H9 (cell line): ENCODE measurements around the gene TBXAS1. TPM values are rescaled to one million over a fixed set of nuclear protein-coding genes. Genes with fewer than 3 reads are reported as not detected.
A peak's percentile ranks its signal among the peaks of the same experiment; 100 is the strongest.

Experiments
- DNase-seq: peaks from one replicate; pipeline ENCODE4 v3.0.0-alpha.2; 2017
- H2AFZ ChIP-seq: one replicate; pipeline ENCODE4 v1.6.1; 2013; ENCODE audit warnings: mild to moderate bottlenecking, low read length, control low read depth, moderate library complexity
- H2AK5ac ChIP-seq: 2 replicates; pipeline ENCODE4 v1.6.1; 2013; ENCODE audit warnings: low read length, control low read depth, mixed read lengths; ENCODE audit not compliant: insufficient read length
- H2BK120ac ChIP-seq: one replicate; pipeline ENCODE4 v1.6.1; 2013; ENCODE audit warnings: low read depth, mild to moderate bottlenecking, low read length, control low read depth, inconsistent platforms; ENCODE audit not compliant: poor library complexity, severe bottlenecking
- H2BK12ac ChIP-seq: 2 replicates; pipeline ENCODE4 v1.6.1; 2013; ENCODE audit warnings: low read length, control low read depth, mixed read lengths, low read depth; ENCODE audit not compliant: insufficient read length
- H2BK15ac ChIP-seq: 2 replicates; pipeline ENCODE4 v1.6.1; 2013; ENCODE audit warnings: low read depth, low read length, control low read depth
- H2BK20ac ChIP-seq: one replicate; pipeline ENCODE4 v1.6.1; 2013; ENCODE audit warnings: low read depth, mild to moderate bottlenecking, low read length, control low read depth, inconsistent platforms; ENCODE audit not compliant: poor library complexity, severe bottlenecking
- H2BK5ac ChIP-seq: 2 replicates; pipeline ENCODE4 v1.6.1; 2013; ENCODE audit warnings: low read length, control low read depth, mixed read lengths; ENCODE audit not compliant: insufficient read length
- H3K14ac ChIP-seq: 2 replicates; pipeline ENCODE4 v1.6.1; 2013; ENCODE audit warnings: low read length, control low read depth; ENCODE audit not compliant: insufficient read depth
- H3K18ac ChIP-seq: 2 replicates; pipeline ENCODE4 v1.6.1; 2013; ENCODE audit warnings: low read depth, mild to moderate bottlenecking, mixed read lengths, low read length, control low read depth; ENCODE audit not compliant: insufficient read length
- H3K23ac ChIP-seq: 2 replicates; pipeline ENCODE4 v1.6.1; 2013; ENCODE audit warnings: low read length, control low read depth, mixed read lengths, low read depth; ENCODE audit not compliant: insufficient read length
- H3K23me2 ChIP-seq: 2 replicates; pipeline ENCODE4 v1.6.1; 2013; ENCODE audit warnings: low read depth, mild to moderate bottlenecking, mixed read lengths, low read length, control low read depth; ENCODE audit not compliant: insufficient read length, poor library complexity, severe bottlenecking
- H3K27ac ChIP-seq: 2 replicates; pipeline ENCODE4 v1.5.1; 2013; ENCODE audit warnings: low read length, control low read depth, mixed read lengths, low read depth; ENCODE audit not compliant: insufficient read length
- H3K27me3 ChIP-seq: 2 replicates; pipeline ENCODE4 v1.6.1; 2013; ENCODE audit warnings: low read length, control low read depth, inconsistent platforms; ENCODE audit not compliant: insufficient read depth
- H3K4ac ChIP-seq: 2 replicates; pipeline ENCODE4 v1.6.1; 2013; ENCODE audit warnings: low read depth, mild to moderate bottlenecking, control low read depth, inconsistent platforms, low read length, moderate library complexity
- H3K4me1 ChIP-seq: 2 replicates; pipeline ENCODE4 v1.6.1; 2013; ENCODE audit warnings: low read length, control low read depth, inconsistent platforms; ENCODE audit not compliant: insufficient read depth
- H3K4me2 ChIP-seq: 2 replicates; pipeline ENCODE4 v1.6.1; 2013; ENCODE audit warnings: low read length, control low read depth, mixed read lengths; ENCODE audit not compliant: insufficient read length, insufficient read depth
- H3K56ac ChIP-seq: 2 replicates; pipeline ENCODE4 v1.6.1; 2013; ENCODE audit warnings: low read depth, mild to moderate bottlenecking, mixed read lengths, low read length, control low read depth; ENCODE audit not compliant: insufficient read length
- H3K79me1 ChIP-seq: 2 replicates; pipeline ENCODE4 v1.6.1; 2013; ENCODE audit warnings: low read depth, mild to moderate bottlenecking, moderate library complexity, low read length, control low read depth, inconsistent platforms; ENCODE audit not compliant: insufficient read depth, poor library complexity, severe bottlenecking
- H3K79me2 ChIP-seq: 2 replicates; pipeline ENCODE4 v1.6.1; 2013; ENCODE audit warnings: low read length, control low read depth, inconsistent platforms; ENCODE audit not compliant: insufficient read depth
- H3K9ac ChIP-seq: 2 replicates; pipeline ENCODE4 v1.6.1; 2013; ENCODE audit warnings: low read length, control low read depth, mixed read lengths; ENCODE audit not compliant: insufficient read length; ENCODE audit errors: extremely low read depth
- H3K9me3 ChIP-seq: one replicate; pipeline ENCODE4 v1.6.1; 2013; ENCODE audit warnings: low read depth, low read length, inconsistent platforms; ENCODE audit not compliant: control insufficient read depth
- H3T11ph ChIP-seq: one replicate; pipeline ENCODE4 v1.6.1; 2013; ENCODE audit warnings: mild to moderate bottlenecking, low read length, control low read depth, inconsistent platforms
- H4K20me1 ChIP-seq: one replicate; pipeline ENCODE4 v1.6.1; 2013; ENCODE audit not compliant: control insufficient read depth, insufficient read length, insufficient read depth
- H4K5ac ChIP-seq: 2 replicates; pipeline ENCODE4 v1.6.1; 2013; ENCODE audit warnings: low read depth, mild to moderate bottlenecking, mixed read lengths, low read length, control low read depth; ENCODE audit not compliant: insufficient read length
- H4K8ac ChIP-seq: replicated peaks from 2 replicates; pipeline ENCODE4 v1.6.1; 2013; ENCODE audit warnings: low read length, control low read depth, mixed read lengths, low read depth; ENCODE audit not compliant: insufficient read length
- H4K91ac ChIP-seq: 2 replicates; pipeline ENCODE4 v1.6.1; 2013; ENCODE audit warnings: low read depth, mild to moderate bottlenecking, moderate library complexity, mixed read lengths, low read length, control low read depth; ENCODE audit not compliant: insufficient read length
- H3K27ac Mint-ChIP-seq, 3 experiments: 2 replicates in 2 of 3; 3 replicates in 1 of 3; pipeline ENCODE4 v1.8.0; 2020 to 2021; ENCODE audit warnings: mixed read lengths in 3 of 3, mild to moderate bottlenecking in 1 of 3, moderate library complexity in 1 of 3
- H3K27me3 Mint-ChIP-seq: 2 replicates; pipeline ENCODE4 v1.8.0; 2021; ENCODE audit warnings: low read depth, mild to moderate bottlenecking, moderate library complexity, mixed read lengths
- H3K36me3 Mint-ChIP-seq, 3 experiments: 2 replicates in 2 of 3; 3 replicates in 1 of 3; pipeline ENCODE4 v1.8.0; 2020 to 2021; ENCODE audit warnings: low read depth in 3 of 3, mixed read lengths in 3 of 3; ENCODE audit not compliant: insufficient read depth in 1 of 3
- H3K4me1 Mint-ChIP-seq, 2 experiments: 2 replicates each; pipeline ENCODE4 v1.8.0; 2020; ENCODE audit warnings: mixed read lengths in 2 of 2
- H3K4me3 Mint-ChIP-seq, 2 experiments: 2 replicates in 1 of 2; 3 replicates in 1 of 2; pipeline ENCODE4 v1.8.0; 2020 to 2021; ENCODE audit warnings: mild to moderate bottlenecking in 2 of 2, mixed read lengths in 2 of 2, moderate library complexity in 1 of 2
- H3K9me3 Mint-ChIP-seq, 2 experiments: 2 replicates in 1 of 2; 3 replicates in 1 of 2; pipeline ENCODE4 v1.8.0; 2020; ENCODE audit warnings: mild to moderate bottlenecking in 2 of 2, mixed read lengths in 2 of 2, moderate library complexity in 1 of 2
- CTCF ChIP-seq: fragments of 200-600 bp; sonication (generic); conservative IDR thresholded peaks from 3 replicates; pipeline ENCODE4 v1.8.0; 2021; ENCODE audit warnings: antibody characterized with exemption, mild to moderate bottlenecking
- WGBS: extraction: QIAGEN DNeasy Blood & Tissue Kit; methylation state at CpG from one replicate; pipeline ENCODE4 v1.1.7; 2013; ENCODE audit warnings: missing lambda C conversion rate, low lambda C conversion rate, mixed read lengths; ENCODE audit not compliant: insufficient read length; ENCODE audit errors: extremely low coverage; 5-methylcytosine and 5-hydroxymethylcytosine counted together
- total RNA-seq: library from RNA; stranded (reverse); gene quantifications from 2 replicates; pipeline ENCODE4 v1.2.1, GENCODE V29; 2021

TBXAS1 gene
- total RNA-seq, 1 experiment from 2014 or later, result 0.39 TPM

- H3K4ac ChIP-seq, result no peak overlapping the region
- Mint-ChIP-seq H3K27ac (no peak overlapping the region), H3K4me1 (peaks cover 16 to 27% of the 10 kb centered on the region in 2 experiments), H3K9me3 (no peaks in the 10 kb centered on the region), H3K27me3 (no peaks in the 10 kb centered on the region; the same call in 1 of the 2 replicates), H3K36me3 (no peaks in the 10 kb centered on the region), H3K4me3 (no peak overlapping the region)
- H4K5ac ChIP-seq, result no peak overlapping the region
- no peaks in the 10 kb centered on the region for H3K79me1 ChIP-seq
- no peak overlapping the region for H2AK5ac ChIP-seq
- no peak overlapping the region for H2BK120ac ChIP-seq
- no peak overlapping the region for H2BK15ac ChIP-seq
- no peaks in the 10 kb centered on the region for H3K23me2 ChIP-seq
- H3K79me2 ChIP-seq, result no peaks in the 10 kb centered on the region
- no CpG with 5 or more reads among the region's 13 CpGs for WGBS
- no peak overlapping the region for H2BK12ac ChIP-seq
- no peak overlapping the region for H3K18ac ChIP-seq
- no peak overlapping the region for H3K9ac ChIP-seq
- H3T11ph ChIP-seq, result no peak overlapping the region
- no peak overlapping the region for H3K14ac ChIP-seq
- no peak overlapping the region for H2BK5ac ChIP-seq
- H3K23ac ChIP-seq, result no peak overlapping the region
- no peak overlapping the region for H3K4me2 ChIP-seq
- peak; percentile 78 for TF ChIP-seq CTCF
- H2BK20ac ChIP-seq, result no peak overlapping the region
- H4K91ac ChIP-seq, result no peak overlapping the region
- H3K4me1 ChIP-seq, result no peaks in the 10 kb centered on the region
- no peaks in the 10 kb centered on the region for H4K20me1 ChIP-seq
- no peak overlapping the region for H3K27ac ChIP-seq
- peak; percentile 91 for DNase-seq
- no peaks in the 10 kb centered on the region for H3K9me3 ChIP-seq
- H3K27me3 ChIP-seq, result no peaks in the 10 kb centered on the region
- no peak overlapping the region for H4K8ac ChIP-seq
- H3K56ac ChIP-seq, result no peak overlapping the region
- no peak overlapping the region for H2AFZ ChIP-seq
These were observed 176.9 kb downstream of the TBXAS1 start for GRCh38 chr7:140005754-140006503.
